Stomach (tissue), 9 donors: ENCODE data around the gene ATP8A2. TPM values are rescaled to one million over a fixed set of nuclear protein-coding genes. Genes with fewer than 3 reads are reported as not detected.

Source experiments
- DNase-seq, 2 donors: peaks; one replicate each; pipeline versions ENCODE4 v3.0.0 to v3.0.0-alpha.2; 2013 to 2019
- H3K27ac ChIP-seq, 5 donors: fragments of 200-600 bp in 4 of 5; sonication (generic) in 4 of 5; one replicate each; pipeline ENCODE4 v1.5.1; 2013 to 2019; ENCODE audit warnings: mild to moderate bottlenecking in 1 of 5, moderate library complexity in 1 of 5
- H3K27me3 ChIP-seq, 3 donors: fragments of 200-600 bp; sonication (generic); one replicate each; pipeline ENCODE4 v1.5.1; 2017 to 2019; ENCODE audit warnings: mixed run types in 1 of 3
- H3K36me3 ChIP-seq, 4 donors: fragments of 200-600 bp; sonication (generic); 1 replicate in 3 of 4; 2 replicates in 1 of 4; pipeline ENCODE4 v1.5.1; 2016 to 2019
- H3K4me1 ChIP-seq, 4 donors: fragments of 200-600 bp; sonication (generic); one replicate each; pipeline ENCODE4 v1.5.1; 2016 to 2019
- H3K4me3 ChIP-seq, 4 donors: fragments of 200-600 bp; sonication (generic) in 3 of 4; one replicate each; pipeline ENCODE4 v1.5.1; 2016 to 2019; ENCODE audit warnings: mild to moderate bottlenecking in 1 of 4
- H3K9me3 ChIP-seq, 4 donors: fragments of 200-600 bp; sonication (generic); one replicate each; pipeline ENCODE4 v1.5.1; 2016 to 2019
- EP300 ChIP-seq: sonication (generic); formaldehyde crosslinking; IDR thresholded peaks from one replicate; pipeline ENCODE4 v1.6.1; 2017; ENCODE audit warnings: antibody characterized with exemption
- POLR2A ChIP-seq, 4 donors: fragments of 450-650 bp; IDR thresholded peaks; one replicate each; pipeline ENCODE4 v1.6.1; 2016; ENCODE audit warnings: antibody characterized with exemption in 4 of 4, control low read depth in 2 of 4, mild to moderate bottlenecking in 1 of 4, moderate library complexity in 1 of 4
- POLR2AphosphoS5 ChIP-seq, 3 donors: sonication (generic); formaldehyde crosslinking; IDR thresholded peaks; one replicate each; pipeline ENCODE4 v1.6.1; 2016; ENCODE audit warnings: antibody characterized with exemption in 3 of 3
- WGBS, 5 donors: extraction: QIAGEN DNeasy Blood & Tissue Kit in 3 of 5; methylation state at CpG; one replicate each; pipeline versions ENCODE4 v1.1.5 to v1.1.7; 2013 to 2018; 5-methylcytosine and 5-hydroxymethylcytosine counted together
- intact Hi-C: fragments of 100-400 bp; cut with DNase I; formaldehyde crosslinking; loops from one replicate; pipeline ENCODE4 v1.15.1; 2023; ENCODE audit warnings: low total_unique reads
- polyA plus RNA-seq, 3 donors: library from polyadenylated mRNA; stranded (reverse); fragments of 200-250 nt; gene quantifications; one replicate each; pipeline ENCODE4 v1.2.3, GENCODE V29; 2013
- total RNA-seq, 5 donors: library from RNA; depleted of rRNA; stranded (reverse); fragments of >200 nt; gene quantifications; one replicate each; pipeline versions ENCODE4 v1.1.0 to v1.2.3, GENCODE V29; 2014 to 2016
- TF ChIP-seq, protein P1 (sequence below), 7 experiments: fragments of 450-650 bp in 4 of 7; fragments of 200-600 bp in 3 of 7; sonication (generic) in 3 of 7; IDR thresholded peaks; one replicate each; pipeline ENCODE4 v1.5.1; 2016 to 2019; ENCODE audit warnings: antibody characterized with exemption in 7 of 7, control low read depth in 2 of 7, mild to moderate bottlenecking in 1 of 7
- donor health status: healthy with polysubstance abuse.
- donor health status: Bipolar disorder and iron deficiency.
- donor health status: healthy.

The ATP8A2 gene
- total and polyA plus RNA-seq, 8 donors: 0.12 to 3.5 (median 0.20) TPM; not detected in 3

DNA sequence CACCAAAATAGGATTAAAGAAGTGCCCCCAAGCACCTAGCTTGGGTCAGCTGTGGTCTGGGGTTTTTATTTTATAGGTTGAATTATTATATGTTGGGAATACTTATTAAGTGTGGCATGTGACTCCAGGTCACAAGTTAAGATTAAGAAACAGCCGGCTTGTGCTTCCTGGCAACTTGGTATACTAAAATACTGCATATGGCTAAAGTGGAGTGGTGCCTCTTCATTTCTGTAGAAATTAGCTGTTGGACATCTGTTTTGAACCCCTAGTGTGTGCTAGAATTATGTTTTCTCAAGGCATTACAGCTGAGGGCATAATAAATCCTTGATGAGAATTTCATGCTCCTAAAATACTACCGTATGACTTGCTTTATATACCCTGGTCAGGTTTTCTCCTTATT, 393.5 kb downstream of the ATP8A2 start:
- H3K27ac ChIP-seq: no peak overlapping the region
- no peaks in the 10 kb centered on the region for H3K9me3 ChIP-seq
- whole genome bisulfite sequencing, 5 donors: 85 to 95% (median 93%) methylated on average over 2 of the region's 2 CpGs
- H3K27me3 ChIP-seq: no peaks in the 10 kb centered on the region
- H3K36me3 ChIP-seq: no peaks in the 10 kb centered on the region
- no peaks in the 10 kb centered on the region for H3K4me1 ChIP-seq
- TF ChIP-seq POLR2A (IDR thresholded peaks at IDR 0.05): no peak
- TF ChIP-seq, protein P1, sequence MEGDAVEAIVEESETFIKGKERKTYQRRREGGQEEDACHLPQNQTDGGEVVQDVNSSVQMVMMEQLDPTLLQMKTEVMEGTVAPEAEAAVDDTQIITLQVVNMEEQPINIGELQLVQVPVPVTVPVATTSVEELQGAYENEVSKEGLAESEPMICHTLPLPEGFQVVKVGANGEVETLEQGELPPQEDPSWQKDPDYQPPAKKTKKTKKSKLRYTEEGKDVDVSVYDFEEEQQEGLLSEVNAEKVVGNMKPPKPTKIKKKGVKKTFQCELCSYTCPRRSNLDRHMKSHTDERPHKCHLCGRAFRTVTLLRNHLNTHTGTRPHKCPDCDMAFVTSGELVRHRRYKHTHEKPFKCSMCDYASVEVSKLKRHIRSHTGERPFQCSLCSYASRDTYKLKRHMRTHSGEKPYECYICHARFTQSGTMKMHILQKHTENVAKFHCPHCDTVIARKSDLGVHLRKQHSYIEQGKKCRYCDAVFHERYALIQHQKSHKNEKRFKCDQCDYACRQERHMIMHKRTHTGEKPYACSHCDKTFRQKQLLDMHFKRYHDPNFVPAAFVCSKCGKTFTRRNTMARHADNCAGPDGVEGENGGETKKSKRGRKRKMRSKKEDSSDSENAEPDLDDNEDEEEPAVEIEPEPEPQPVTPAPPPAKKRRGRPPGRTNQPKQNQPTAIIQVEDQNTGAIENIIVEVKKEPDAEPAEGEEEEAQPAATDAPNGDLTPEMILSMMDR (IDR thresholded peaks at IDR 0.05): no peak
- TF ChIP-seq EP300: no peak
- no peak for TF ChIP-seq POLR2AphosphoS5 (IDR thresholded peaks at IDR 0.05)
- no peak overlapping the region for H3K4me3 ChIP-seq
- intact Hi-C loops: no loop called here
- no peak for DNase-seq

DNA sequence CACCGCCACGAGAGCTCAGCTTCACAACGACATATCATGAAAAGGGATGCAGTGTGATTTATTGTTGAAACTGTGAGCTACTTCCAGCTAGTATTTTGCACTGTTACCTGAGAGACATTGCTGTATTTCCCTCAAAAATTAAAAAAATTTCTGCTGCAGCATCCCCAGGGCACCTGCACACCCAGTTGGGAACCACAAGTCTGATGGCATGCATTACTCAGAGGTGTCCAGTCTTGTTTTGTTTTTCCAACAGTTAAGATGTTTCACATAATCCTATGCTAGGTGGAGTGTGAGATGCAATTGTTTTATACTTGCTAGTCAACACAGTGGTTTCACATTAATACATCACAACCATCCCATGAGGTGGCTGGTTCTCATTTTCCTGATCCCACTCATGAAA, 394.8 kb downstream of the ATP8A2 start:
- Histone ChIP-seq H3K27ac (no peak overlapping the region), H3K4me3 (no peak overlapping the region), H3K36me3 (no peaks in the 10 kb centered on the region), H3K4me1 (no peaks in the 10 kb centered on the region), H3K27me3 (no peaks in the 10 kb centered on the region), H3K9me3 (no peaks in the 10 kb centered on the region)
- DNase-seq: no peak
- intact Hi-C loops: no loop called here
- no peak for TF ChIP-seq POLR2A (IDR thresholded peaks at IDR 0.05)
- no peak for TF ChIP-seq POLR2AphosphoS5 (IDR thresholded peaks at IDR 0.05)
- TF ChIP-seq, protein P1 (IDR thresholded peaks at IDR 0.05): no peak
- no peak for TF ChIP-seq EP300
- 91 to 99% (median 96%) methylated on average over 3 of the region's 3 CpGs for WGBS, 5 donors

DNA sequence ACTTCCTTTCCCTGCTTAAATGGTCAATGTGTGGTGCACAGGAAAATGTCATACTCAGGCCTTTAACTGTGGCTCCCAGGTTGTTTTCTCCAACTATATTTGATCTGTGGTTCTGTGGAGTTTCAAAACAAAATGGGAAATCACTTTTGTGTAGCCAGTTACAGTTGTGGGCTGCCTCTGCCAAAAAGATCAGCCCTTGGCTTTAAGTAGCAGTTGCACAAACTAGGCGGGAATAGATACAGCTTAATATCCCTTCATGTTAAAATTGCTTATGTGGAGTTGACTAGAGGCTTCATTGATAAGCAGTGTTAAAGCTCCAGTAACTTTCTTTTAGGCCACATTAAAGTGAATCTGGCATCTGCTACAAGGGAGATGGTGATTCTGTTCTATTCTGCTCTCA, 395.2 kb downstream of the ATP8A2 start:
- 71 to 86% (median 84%) methylated on average over 1 of the region's 1 CpG for WGBS, 5 donors

DNA sequence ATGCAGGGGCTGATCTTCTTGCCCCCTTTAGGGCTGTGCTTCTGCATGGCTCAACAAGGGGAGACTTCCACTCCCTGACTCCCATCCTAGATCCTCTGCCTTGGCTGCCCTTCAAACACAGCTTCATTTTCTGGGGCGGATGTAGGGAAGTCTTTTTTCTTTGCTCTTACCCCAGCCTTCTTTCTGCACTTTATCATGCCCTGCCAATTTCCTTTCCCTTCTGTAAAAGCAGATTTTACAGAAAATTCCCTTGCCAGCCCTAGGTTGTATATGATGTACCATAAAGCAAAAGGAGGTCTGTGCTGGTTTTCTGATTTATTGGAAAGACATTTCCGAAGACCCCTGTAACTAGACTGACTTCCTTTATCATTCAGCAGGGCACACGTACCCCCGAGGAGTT, 396.6 kb downstream of the ATP8A2 start:
- no peak for TF ChIP-seq POLR2AphosphoS5 (IDR thresholded peaks at IDR 0.05)
- TF ChIP-seq, protein P1 (IDR thresholded peaks at IDR 0.05): no peak
- TF ChIP-seq EP300: no peak
- TF ChIP-seq POLR2A (IDR thresholded peaks at IDR 0.05): no peak
- DNase-seq: no peak
- intact Hi-C loops: no loop called here
- no peak overlapping the region for H3K27ac ChIP-seq
- peaks cover 0 to 4% (median 2%) of the 10 kb centered on the region in 4 donors for H3K4me1 ChIP-seq
- no peak overlapping the region for H3K4me3 ChIP-seq
- no peaks in the 10 kb centered on the region for H3K36me3 ChIP-seq
- H3K9me3 ChIP-seq: no peaks in the 10 kb centered on the region
- 65 to 84% (median 80%) methylated on average over 4 of the region's 4 CpGs for WGBS, 5 donors
- H3K27me3 ChIP-seq: no peaks in the 10 kb centered on the region

More for the DNA sequence above, 395.2 kb downstream of the ATP8A2 start:
- Histone ChIP-seq H3K36me3 (no peaks in the 10 kb centered on the region), H3K4me1 (no peaks in the 10 kb centered on the region), H3K27ac (no peak overlapping the region), H3K4me3 (no peak overlapping the region), H3K27me3 (no peaks in the 10 kb centered on the region), H3K9me3 (no peaks in the 10 kb centered on the region)
- DNase-seq: no peak
- intact Hi-C loops: no loop called here
- TF ChIP-seq POLR2A (IDR thresholded peaks at IDR 0.05) (no peak), POLR2AphosphoS5 (IDR thresholded peaks at IDR 0.05) (no peak)

DNA sequence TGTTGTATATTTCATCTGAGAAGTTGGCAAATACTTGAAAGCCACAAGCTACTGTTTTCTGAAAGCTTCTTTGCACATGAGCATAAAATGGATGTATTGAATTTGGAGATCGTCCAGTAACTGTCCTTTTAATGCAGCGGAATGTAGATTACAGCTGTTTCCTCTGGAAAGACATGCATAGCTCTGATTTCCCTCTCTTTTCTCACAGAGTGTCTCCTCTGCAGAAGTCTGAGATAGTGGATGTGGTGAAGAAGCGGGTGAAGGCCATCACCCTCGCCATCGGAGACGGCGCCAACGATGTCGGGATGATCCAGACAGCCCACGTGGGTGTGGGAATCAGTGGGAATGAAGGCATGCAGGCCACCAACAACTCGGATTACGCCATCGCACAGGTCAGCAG, 397.1 kb downstream of the ATP8A2 start:
- intact Hi-C loops: no loop called here
- H3K4me3 ChIP-seq: no peak overlapping the region
- TF ChIP-seq POLR2A (IDR thresholded peaks at IDR 0.05): no peak
- H3K27ac ChIP-seq: no peak overlapping the region
- H3K27me3 ChIP-seq: no peaks in the 10 kb centered on the region
- H3K4me1 ChIP-seq: peaks cover 0 to 7% (median 3%) of the 10 kb centered on the region in 4 donors
- H3K9me3 ChIP-seq: no peaks in the 10 kb centered on the region
- no peaks in the 10 kb centered on the region for H3K36me3 ChIP-seq
- peak in 1 of 2 donors; percentile 61 for DNase-seq
- WGBS, 5 donors: 68 to 77% (median 72%) methylated on average over 12 to 13 of the region's 13 CpGs
